HG03066 (cell line): ENCODE measurements around the gene SECISBP2.

ENCODE experiments used
- ATAC-seq: cut with Tn5 transposase; IDR thresholded peaks from one replicate; pipeline ENCODE4 v1.9.1; 2021; ENCODE audit warnings: low read depth; ENCODE audit not compliant: unreplicated experiment

The SECISBP2 gene

GRCh38 chr9:89398621-89399020 lies 80.3 kb downstream of the SECISBP2 start:
- no peak for ATAC-seq

GRCh38 chr9:89400403-89401116 lies 82.3 kb downstream of the SECISBP2 start:
- ATAC-seq: peak; percentile 88

DNA sequence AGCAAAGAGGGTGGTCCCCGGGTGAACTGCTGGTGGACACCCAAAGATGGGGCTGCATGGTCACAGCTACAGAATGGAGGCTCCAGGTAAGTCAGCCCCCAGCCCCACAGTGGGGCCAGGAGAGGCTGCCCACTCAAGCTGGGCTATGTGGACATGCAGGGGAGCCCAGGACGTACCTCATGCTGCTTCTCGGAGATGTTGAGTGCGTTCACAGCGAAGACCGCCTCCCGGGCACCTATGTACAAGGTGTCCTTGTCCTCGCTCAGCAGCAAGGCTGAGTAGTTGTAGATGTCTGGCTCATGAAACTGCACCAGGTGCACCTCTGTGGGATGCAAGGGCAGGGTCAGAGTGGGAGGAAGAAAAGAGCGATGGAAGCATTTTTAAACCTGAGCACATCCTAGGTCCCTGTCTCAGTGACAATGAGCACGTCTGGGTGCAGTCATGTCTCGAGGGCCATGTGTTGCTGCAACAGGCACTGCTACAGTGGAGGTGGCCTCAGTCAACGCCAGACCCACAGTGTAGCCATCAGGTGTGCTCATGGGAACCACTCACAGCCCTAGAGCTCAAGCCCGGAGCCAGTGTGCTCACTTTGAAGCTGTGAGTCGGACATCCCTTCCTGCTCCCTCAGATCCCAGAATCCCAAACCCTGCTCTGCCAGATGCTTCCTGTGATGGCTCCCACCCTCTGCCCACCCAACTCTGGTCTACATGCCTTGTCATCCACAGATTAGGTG lies 84.6 kb downstream of the SECISBP2 start:
- ATAC-seq: no peak

DNA sequence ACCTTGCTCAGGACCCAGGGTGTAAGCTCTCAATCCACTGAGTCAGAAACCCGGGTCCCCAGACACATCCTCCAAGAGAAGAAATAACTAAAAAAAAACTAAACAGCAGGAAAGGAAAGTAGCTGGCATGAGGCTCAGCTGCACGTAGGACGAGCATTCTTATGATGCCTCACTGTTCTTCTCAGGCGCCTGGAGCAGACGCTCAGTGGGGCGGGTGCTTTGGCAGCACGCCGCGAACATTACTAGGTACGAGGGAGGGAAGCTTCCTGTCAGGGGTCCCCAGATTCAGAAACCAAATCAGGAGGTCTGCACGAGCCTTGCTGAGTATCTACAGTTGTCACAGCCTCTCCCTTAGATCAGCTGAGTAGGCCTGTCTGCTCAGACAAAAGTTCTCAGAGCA lies 85.8 kb downstream of the SECISBP2 start:
- ATAC-seq: no peak

DNA sequence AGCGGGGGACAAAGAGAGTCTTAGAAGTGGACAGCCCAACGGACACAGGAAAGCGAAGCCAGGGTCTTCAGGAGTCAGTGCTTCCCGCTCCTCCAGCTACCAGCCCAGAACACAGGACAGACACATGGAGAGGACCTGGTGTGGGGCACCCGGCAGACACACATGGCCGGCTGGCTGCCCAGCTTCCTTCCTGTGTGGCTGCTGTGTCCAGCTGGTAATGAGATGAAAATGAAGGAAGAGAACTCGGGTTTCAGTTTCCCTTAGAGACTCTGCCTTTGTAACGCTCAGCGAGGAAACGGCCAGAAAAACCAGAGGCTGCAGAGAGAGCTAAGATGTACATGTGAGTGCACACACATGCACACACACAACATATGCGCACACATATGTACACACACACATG lies 87.5 kb downstream of the SECISBP2 start:
- ATAC-seq: peak; percentile 67

GRCh38 chr9:89407070-89407469 lies 88.8 kb downstream of the SECISBP2 start:
- no peak for ATAC-seq

DNA sequence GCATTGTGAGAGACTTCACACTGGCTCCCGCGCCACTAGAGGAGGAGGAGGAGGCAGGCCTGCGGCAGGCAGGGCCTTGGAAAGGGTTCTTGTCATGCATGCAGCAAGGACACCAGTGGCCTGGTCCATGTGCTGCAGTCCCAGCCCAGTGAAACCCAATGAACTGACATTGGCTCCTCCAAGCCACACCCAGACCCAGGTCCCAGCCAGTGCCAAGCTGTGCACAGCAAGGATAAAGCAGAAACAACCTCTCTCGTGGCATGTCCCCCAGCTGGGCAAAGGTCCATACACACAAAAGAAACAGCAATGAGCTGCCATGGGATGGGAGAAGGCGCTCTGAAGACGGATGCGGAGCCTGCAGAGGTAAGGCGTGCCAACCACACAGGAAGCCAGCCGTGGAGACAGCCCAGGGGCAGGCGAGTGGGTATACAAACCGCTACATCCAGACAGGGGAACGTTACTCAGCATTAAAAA lies 90.4 kb downstream of the SECISBP2 start:
- no peak for ATAC-seq
